ENCODE data around the gene PWWP3B.
"Not testable (repeated sequence)": the region's sequence is repeated elsewhere in the genome, so short reads cannot be mapped to it uniquely, and the experiment has no call there.

Gene PWWP3B

GRCh38 chrX:106168107-106168506 is at the start of gene PWWP3B:
TSS of gene PWWP3B (plus strand) at chrX:106168305. CDS start at chrX:106205433, 37,128 bp downstream.
- no peak for DNase-seq (ENCODE audit: low read depth in 3 of 3)

- DNase-seq (ENCODE audit: low read depth in 3 of 3), result no peak
These were observed 29.1 kb upstream of the PWWP3B start for GRCh38 chrX:106139048-106139447.

GRCh38 chrX:106144755-106145639 is 23.1 kb upstream of the PWWP3B start:
- DNase-seq (ENCODE audit: low read depth in 3 of 3), result no peak

GRCh38 chrX:106150701-106151100 is 17.4 kb upstream of the PWWP3B start:
- DNase-seq (ENCODE audit: low read depth in 3 of 3), result no peak

GRCh38 chrX:106159861-106160282 is 8.2 kb upstream of the PWWP3B start:
- no peak for DNase-seq (ENCODE audit: low read depth in 3 of 3)

- no peak for DNase-seq (ENCODE audit: low read depth in 3 of 3)
These were observed 2.2 kb downstream of the PWWP3B start for GRCh38 chrX:106170318-106170717.

GRCh38 chrX:106171293-106171820 is 3.3 kb downstream of the PWWP3B start:
- no peak for DNase-seq (ENCODE audit: low read depth in 3 of 3)

GRCh38 chrX:106177106-106177981 is 9.2 kb downstream of the PWWP3B start:
- DNase-seq (ENCODE audit: low read depth in 3 of 3), result no peak

GRCh38 chrX:106177982-106178321 is 9.8 kb downstream of the PWWP3B start:
- no peak for DNase-seq (ENCODE audit: low read depth in 3 of 3)

GRCh38 chrX:106178826-106179225 is 10.7 kb downstream of the PWWP3B start:
- DNase-seq (ENCODE audit: low read depth in 3 of 3), result no peak

GRCh38 chrX:106183685-106184084 is 15.6 kb downstream of the PWWP3B start:
- not testable (repeated sequence) for DNase-seq (ENCODE audit: low read depth in 3 of 3)

- no peak for DNase-seq (ENCODE audit: low read depth in 3 of 3)
These were observed 33.5 kb downstream of the PWWP3B start for GRCh38 chrX:106201502-106202178.

- no peak for DNase-seq (ENCODE audit: low read depth in 3 of 3)
These were observed 35.2 kb downstream of the PWWP3B start for GRCh38 chrX:106203315-106203714.

- DNase-seq (ENCODE audit: low read depth in 3 of 3), result no peak
These were observed 40.0 kb downstream of the PWWP3B start for GRCh38 chrX:106208154-106208553.
